GM21737 (cell line): ENCODE results near the gene SPART.
"Not testable (repeated sequence)": the region's sequence is repeated elsewhere in the genome, so short reads cannot be mapped to it uniquely, and the experiment has no call there.

Experiments used
- ATAC-seq: cut with Tn5 transposase; IDR thresholded peaks from one replicate; pipeline ENCODE4 v1.9.1; 2021; ENCODE audit warnings: mild to moderate bottlenecking, moderate library complexity; ENCODE audit not compliant: unreplicated experiment

Gene SPART

DNA sequence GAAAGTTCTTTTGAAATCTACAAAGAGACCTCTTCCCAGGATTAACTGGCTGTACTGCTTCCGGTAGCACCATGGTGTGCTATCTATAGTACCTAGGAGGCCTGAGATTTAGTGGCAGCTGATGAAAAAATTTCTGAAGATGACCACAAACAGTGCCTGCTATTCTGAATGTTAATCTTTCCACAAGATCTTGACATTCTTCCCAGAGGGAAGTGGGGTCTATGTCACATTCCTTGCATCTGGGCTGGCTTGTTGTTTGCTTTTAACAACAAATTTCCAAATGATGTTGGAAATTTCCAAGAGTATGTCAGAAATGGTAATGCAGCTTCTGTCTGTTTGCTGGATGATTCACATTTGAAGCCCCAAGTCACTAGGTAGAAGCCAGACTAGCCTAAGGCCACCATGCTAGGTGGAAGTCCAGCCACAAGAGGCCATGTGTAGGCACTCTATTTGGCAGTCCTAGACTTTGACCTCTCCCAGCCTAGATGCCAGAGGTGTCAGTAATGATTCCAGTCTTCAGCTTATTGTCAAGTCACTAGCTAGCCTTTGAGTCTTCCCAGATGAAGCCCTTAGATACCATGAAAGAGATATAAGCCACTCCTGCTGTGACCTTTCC lies 22.1 kb downstream of the SPART start:
- ATAC-seq: no peak

DNA sequence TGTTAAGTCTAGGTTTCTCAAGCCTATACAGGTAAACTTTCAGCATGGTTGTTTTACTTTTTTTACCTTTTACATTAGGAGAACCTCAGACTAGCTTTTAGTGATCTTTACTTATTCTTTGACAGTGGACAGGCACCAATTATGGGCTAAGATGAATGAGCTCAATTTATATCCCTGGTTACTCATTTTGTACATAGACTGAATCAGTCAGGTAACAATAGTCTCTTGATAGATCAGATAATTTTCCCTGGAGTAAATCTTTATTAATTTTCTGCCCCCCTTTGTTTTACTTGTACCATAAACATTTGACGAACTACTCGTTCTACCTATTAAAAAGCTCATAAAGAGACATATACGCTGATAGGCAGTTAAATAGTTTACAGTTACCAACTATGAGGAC lies 22.8 kb downstream of the SPART start:
- ATAC-seq: no peak

DNA sequence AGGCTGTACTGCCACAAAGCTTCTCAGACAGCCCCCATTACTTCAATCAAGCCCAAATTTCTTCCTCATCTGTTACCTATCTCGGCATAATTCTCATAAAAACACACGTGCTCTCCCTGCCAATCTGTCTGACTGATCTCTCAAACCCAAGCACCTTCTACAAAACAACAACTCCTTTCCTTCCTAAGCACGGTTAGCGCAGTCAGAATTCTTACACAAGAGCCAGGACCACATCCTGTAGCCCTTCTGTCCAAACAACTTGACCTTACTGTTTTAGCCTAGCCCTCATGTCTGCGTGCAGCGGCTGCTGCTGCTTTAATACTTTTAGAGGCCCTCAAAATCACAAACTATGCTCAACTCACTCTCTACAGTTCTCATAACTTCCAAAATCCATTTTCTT lies 26.4 kb downstream of the SPART start:
- not testable (repeated sequence) for ATAC-seq

DNA sequence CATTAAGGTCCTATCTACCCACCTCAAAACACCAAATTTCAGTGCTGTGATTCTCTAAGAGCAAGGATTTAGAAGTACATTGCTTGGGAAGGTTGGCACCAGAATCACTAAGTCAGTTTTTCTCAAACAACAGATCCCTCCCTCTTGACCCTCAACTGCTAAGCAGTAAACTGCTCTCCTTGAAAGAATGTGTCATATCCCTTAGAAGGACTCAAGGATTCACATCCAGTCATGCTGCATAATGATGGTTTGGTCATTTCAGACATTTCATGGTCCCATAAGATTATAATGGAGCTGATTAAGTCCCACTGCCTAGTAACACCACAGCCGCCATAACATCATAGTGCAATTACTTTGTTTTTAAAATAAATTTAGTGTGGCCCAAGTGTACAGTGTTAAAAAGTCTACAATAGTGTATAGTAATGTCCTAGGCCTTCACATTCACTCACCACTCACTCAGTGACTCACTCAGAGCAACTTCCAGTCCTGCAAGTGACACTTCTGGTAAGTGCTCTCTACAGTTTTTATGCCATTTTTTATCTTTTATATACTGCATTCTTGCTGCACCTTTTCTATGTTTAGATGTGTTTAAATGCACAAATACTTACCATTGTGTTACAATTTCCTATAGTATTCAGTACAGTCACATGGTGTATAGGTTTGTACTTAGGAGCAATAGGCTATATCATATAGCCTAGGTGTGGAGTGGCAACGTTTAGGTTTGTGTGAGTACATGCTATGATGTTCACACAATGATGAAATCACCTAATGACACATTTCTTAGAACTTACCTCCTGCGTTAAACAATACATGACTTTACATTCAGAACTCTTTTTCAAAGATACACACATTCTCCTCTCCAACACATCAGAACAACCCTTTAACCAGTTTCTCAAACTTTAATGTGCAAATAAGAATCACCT lies 32.9 kb downstream of the SPART start:
- ATAC-seq: no peak

DNA sequence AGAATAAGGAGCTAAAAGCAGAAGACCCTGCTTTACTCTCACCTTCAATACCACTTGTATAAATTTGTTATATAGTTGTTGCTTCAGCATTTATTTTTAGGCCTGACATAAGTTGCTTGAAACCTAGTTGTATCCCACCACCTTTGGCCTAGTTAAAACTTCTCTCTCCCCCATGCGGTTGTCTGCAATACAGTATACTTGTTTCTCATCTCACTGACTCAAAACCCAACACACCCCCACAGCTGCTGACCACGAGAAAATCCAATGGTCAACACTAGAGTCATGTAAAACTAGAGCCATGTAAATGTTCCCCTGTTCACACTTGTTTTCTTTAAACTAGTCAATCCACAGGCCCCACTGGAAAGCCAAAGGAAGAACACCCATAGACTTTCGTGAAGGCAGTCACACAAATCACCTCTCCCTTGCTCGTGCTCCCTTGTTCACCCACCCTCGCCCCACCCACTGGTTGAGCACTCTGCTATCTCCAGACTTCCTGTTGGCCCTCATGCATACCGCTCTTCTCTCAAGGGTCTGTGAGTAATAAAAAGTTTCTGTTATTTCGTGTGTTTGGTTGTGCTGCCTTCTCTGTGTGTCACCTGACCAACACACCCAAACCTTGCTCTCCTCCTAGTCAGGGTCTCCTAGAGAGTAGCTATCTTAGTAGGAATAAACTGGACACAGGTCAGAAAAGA lies 35.6 kb downstream of the SPART start:
- no peak for ATAC-seq

DNA sequence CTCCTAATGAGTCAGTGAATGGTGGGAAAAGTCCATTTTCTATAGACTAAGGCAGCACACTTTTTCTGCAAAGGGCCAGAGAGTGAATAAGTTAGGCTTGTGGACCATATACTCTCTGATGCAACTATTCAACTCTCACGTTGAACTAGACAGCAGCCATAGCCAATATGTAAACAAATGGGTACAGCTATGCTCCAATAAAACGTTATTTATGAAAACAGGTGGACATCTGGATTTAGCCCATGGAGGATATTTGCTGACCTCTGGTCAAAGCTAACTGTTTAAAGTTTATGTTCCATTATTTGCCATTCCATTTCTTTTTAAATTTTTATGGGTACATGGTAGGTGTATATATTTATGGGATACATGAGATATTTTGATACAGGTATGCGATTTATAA lies 43.9 kb downstream of the SPART start:
- ATAC-seq: no peak

DNA sequence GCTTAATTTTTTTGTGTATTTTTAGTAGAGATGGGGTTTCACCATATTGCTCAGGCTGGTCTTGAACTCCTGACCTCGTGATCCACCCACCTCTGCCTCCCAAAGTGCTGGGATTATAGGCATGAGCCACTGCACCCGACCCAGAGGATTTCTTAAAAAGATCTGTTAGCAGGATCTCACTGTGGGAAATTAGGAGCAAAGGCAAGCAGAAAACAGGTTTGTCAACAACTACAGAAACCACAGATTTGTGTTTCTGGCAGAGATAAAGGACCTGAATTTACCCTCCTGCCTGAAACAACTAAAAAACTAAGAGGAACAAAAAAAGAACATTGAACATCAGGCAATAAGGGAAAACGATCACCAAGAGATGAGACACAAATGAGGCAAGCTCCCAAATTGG lies 46.7 kb downstream of the SPART start:
- ATAC-seq: not testable (repeated sequence)

DNA sequence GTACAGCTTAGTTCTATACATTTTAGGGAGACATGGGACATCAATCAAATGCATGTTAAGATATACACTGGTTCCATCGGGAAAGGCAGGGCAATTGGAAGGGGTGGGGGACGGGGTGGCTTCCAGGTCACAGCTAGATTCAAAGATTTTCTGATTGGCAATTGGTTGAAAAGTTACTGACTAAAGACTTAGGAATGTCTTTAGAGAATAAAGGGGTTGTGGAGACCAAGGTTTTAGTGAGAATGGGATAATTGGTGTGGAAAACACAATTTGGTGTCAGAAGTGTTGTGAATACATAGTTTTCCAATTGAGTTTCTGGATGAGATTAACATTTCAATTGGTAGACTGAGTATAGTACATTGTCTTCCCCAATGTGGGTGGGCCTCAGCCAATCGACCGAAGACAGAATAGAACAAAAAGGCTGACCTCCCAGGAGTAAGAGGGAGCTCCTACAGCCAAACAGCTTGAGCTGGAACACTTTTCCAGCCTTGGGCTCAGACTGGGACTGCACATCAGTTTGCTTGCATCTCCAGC lies 47.6 kb downstream of the SPART start:
- no peak for ATAC-seq

DNA sequence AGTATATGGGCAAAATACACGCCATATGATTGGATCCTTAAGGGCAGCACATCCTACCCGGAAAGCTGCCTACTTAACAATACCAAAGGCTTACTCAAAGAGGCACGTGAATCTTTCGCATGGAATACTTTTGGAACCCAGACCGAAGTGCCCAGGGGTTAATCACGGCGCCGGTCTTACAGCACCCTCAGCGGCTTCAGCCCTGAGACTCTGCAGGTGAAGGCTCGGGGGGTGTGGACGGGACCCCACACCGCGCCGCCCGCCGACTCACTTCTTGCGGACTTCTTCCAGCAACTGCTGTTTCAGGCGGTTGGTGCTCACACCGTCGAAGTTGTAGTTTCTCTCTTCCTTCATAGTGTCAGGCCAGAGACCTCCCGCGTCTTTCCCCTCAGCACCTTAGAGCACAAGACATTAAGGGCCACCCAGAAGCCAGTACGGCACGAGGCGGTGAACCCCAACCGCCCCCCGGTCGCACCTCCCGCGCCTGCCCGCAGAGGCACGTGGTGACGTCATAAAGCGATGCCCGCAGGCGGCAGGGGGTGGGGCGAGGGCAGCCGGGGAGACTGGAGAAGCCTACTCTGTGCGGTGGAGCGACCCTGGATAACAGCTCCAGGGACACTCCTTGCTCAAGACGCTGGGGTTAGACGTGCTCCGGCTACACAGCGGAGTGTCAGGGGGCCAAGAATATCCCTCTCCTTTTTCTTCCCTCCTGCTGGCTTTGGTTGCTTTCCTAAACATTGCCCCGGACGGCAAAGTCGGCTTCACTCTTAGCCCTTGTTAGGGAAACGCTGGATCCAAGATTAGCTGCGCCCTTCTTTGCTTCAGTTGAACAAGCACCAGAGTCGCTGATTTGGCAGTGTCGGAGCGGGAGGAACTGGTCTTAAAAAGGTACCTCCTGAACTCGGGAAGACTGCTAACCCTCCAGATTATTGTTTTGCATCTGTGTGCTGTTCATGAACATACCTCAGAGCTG lies 48.5 kb downstream of the SPART start, which contains the start of gene CCDC169:
Gene CCDC169, minus strand, starts transcription at position 449 of the 973 bp plus-strand sequence. Its CDS starts 95 bp downstream, at position 354.
- no peak for ATAC-seq

DNA sequence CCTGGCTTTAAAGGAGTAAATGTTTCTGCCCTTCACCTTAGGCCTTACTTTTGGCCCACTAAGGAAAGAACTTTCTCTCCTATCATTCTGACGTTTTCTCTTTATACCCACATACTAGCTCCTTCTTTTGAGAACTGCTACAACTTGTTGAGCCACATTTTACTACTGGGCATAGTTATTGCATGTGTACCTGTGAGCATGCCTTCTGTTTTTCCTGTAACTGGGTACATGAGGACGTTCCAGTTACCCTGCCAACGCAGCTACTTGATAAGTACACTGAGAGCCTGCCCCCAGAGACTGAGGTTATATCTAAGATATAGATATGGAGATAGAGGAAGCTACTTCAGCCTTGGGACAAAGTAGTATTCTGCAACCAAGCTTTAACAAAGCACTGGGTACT lies 52.1 kb downstream of the SPART start:
- ATAC-seq: no peak

DNA sequence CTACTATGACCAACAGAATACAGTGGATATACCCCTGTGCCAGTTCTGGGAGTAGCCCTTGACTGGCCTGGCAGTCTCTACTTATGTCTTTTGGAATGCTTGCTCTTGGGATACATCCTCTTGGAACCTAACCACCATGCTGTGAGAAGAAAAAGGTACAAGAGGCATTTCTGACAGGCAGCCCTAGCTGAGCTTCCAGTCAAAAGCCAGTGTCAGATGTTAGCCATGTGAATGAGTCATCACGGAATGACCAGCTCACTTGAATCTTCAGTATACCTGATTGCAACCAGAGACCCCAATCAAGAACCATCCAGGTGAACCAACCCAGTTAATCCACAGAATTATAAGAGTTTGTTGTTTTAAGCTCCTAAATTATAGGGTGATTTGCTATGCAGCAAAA lies 52.7 kb downstream of the SPART start:
- ATAC-seq: no peak

DNA sequence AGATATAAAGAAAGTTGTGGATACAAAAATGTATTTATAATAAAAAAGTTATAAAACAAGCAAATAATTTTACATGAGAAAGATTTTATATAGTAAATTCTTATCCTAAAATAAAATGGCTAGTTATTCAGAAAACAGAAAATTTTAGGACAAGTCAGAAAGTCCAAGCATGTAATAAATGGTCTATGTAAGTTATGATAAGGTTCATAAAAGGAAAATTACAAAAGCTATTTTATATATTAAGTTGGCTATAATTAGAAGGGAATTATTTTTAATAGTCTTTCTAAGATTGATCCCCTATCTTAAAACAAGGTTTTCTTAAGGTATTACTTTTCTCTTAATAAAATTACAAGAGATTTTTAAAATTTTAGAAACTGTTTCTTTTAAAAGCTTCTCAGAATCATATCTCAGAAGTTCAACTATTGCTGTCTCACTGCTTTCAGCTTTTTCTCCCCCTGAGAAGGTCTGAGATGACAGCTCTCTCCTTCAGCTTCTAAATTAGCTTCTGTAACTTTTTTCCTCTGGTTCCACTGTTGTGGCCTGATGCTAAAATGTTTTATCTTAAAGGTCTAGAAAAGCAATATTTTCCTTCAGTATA lies 57.3 kb downstream of the SPART start:
- ATAC-seq: no peak

DNA sequence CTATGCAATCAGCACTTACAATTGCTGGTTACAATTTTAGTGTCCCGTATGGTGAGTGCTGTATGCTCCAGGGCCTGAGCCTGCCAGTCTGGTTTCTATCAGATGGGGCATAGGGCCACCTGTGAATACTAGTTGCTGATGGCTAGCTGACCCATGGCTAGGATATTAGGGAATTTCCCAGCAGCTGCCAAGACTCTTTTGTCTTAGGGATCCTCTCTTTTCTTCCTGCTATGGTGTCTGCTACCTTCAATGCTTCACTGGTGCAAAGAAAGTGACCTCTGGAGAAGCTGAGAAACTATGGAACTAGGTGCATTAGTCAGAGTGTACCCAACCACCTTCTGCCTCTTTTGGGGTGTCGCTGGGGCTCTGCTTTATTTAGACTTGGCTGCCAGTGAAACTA lies 60.2 kb downstream of the SPART start:
- ATAC-seq: no peak

DNA sequence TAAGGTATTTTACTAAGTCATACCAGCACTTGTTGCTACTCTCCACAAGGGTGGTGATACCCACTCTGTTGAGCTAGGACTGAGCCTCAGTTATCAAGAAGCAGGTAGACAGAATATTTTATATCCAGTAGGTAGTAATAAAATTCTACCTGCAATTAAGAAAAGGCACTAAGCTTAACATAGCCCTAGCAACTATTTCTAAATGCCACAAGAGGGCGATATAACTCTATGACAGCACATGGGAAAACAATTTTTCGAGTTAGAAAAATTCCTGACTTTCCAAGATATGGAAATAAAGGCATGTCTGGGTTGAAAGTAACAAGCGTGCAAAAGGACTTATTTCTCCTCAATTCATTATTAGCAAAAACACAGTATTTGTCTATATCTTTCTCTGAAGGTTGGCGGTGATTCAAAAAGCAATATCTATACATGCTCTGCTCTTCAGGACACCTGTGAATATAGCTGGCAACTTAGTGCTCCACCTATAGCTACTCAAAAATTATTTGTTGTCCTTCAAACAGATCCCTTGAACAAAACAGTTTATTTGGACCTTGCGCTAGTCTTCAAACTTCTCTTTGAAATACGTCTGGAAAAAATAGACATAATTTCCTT lies 63.3 kb downstream of the SPART start:
- no peak for ATAC-seq

DNA sequence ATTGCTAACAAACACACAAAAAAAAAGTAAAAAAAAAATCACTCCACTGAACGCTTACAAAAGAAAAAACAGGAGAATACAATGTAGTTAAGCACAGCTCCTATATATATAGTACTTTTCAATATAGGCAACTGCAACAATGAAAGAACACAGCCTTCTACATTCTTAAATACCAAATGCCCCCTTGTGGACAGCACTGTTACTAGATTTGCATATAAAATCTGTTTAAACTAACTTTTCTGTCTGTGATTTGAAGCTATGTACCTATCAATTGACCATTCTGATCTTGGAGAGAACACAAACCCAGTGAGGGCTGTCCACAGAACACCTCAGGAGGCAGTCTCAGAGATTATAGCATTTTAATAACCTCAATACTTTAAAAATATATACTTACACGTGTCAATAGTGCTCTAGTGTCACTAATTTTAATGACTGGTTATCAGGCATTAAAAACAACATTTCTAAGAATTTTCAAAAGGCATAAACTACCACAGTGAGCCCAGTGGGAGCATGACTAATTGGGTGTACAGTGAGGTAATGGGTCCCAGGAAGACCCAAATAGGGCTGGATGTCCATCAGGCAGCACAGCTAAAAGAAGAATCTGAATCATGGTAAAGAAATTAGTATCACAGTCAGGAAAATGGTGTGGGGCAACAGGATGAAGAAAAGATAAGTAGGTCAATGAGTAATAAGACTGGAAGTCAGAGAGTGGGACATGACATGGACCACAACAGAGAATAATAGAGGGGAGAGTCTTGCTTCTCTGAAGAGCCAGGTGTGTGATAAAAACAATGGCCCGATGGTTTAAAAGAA lies 70.8 kb downstream of the SPART start:
- ATAC-seq: no peak

DNA sequence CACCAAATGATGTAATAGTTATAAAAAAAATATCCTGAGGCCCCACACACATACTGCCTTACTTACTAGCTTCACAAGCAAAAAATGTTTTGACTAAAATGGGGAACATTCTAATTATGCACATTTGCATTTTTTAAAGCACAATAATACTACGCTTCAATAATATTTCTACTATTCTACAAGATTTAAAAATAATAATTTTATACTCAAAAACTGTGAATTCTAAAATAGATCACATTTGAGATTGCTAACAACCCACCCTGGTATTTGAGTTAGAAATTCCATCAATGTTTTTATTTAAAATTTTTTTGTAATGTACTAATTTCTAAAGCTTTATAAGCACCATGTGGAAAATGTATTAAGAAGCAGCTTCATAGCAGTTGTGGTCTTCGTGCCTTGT lies 72.8 kb downstream of the SPART start:
- no peak for ATAC-seq

DNA sequence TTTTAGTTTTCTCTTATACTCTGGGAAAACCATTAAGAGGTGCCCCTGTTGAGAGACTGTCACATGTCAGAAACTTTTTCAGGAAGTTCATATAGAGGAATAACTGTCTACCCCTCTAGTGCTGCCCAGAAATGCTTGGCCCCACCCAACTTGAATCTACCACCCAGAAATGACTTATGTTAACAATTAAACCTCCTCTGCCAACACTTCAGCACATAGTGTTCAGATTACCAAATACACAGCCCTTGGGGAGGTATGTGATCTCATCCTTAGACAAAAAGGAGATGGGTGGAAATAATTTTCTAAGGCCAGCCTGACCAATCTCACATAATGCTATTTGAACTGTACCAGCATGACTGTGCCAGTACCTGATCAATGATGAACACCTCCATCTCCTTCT lies 84.2 kb downstream of the SPART start:
- ATAC-seq: no peak

DNA sequence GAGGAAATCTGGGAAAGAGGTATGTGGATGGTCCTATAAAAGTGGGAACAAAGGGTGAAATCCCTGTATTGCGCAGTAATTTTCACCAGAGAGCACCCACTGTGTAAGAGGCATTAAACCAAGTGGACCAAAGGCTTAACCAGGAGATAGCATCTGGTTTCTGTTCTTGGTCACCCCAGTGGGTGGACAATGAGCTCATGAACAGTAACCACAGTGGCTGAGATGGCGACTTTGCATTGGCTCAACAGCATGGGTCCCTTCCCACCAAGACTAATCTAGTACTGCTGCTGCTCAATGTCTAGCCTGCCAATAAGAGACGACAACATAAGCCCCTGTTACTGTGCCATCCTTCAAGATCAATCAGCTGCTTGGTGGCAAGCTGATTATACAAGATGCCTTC lies 85.2 kb downstream of the SPART start:
- no peak for ATAC-seq
